DOHH2 (cell line): ENCODE data around the gene SUSD4.

Source experiments
- H3F3A ChIP-seq: fragments of 200-600 bp; sonication (generic), shearing (Covaris generic); 2 replicates; pipeline ENCODE4 v1.6.0; 2016; ENCODE audit warnings: antibody characterized with exemption, mild to moderate bottlenecking; ENCODE audit not compliant: control insufficient read depth, insufficient read depth
- H3K27ac ChIP-seq: fragments of 200-600 bp; sonication (generic); 2 replicates; pipeline ENCODE4 v1.5.1; 2014; ENCODE audit warnings: low read depth, mild to moderate bottlenecking, low read length, moderate library complexity
- H3K27me3 ChIP-seq: fragments of 200-600 bp; sonication (generic); 2 replicates; pipeline ENCODE4 v1.6.1; 2014; ENCODE audit warnings: mild to moderate bottlenecking, low read length, mixed read lengths; ENCODE audit not compliant: control insufficient read depth
- H3K36me3 ChIP-seq: fragments of 200-600 bp; sonication (generic); 2 replicates; pipeline ENCODE4 v1.6.1; 2014; ENCODE audit warnings: mild to moderate bottlenecking, low read length, moderate library complexity, mixed read lengths; ENCODE audit not compliant: control insufficient read depth
- H3K4me1 ChIP-seq: fragments of 200-600 bp; sonication (generic); 2 replicates; pipeline ENCODE4 v1.6.1; 2014; ENCODE audit warnings: mild to moderate bottlenecking, low read length, mixed read lengths; ENCODE audit not compliant: control insufficient read depth
- H3K4me2 ChIP-seq: fragments of 200-600 bp; sonication (generic); 2 replicates; pipeline ENCODE4 v1.6.0; 2014; ENCODE audit warnings: mild to moderate bottlenecking, low read length, moderate library complexity
- H3K4me3 ChIP-seq: fragments of 200-600 bp; sonication (generic); 2 replicates; pipeline ENCODE4 v1.5.1; 2014; ENCODE audit warnings: mild to moderate bottlenecking, low read length, mixed read lengths
- H3K79me2 ChIP-seq: fragments of 200-600 bp; sonication (generic); 2 replicates; pipeline ENCODE4 v1.6.1; 2014; ENCODE audit warnings: mild to moderate bottlenecking, low read length, mixed read lengths; ENCODE audit not compliant: control insufficient read depth
- H3K9me2 ChIP-seq: fragments of 200-600 bp; sonication (generic); replicated peaks from 2 replicates; pipeline ENCODE4 v1.6.1; 2014; ENCODE audit warnings: mild to moderate bottlenecking, low read length, mixed read lengths; ENCODE audit not compliant: control insufficient read depth
- H3K9me3 ChIP-seq: fragments of 200-600 bp; sonication (generic); 2 replicates; pipeline ENCODE4 v1.6.1; 2014; ENCODE audit warnings: antibody characterized with exemption, low read length, mixed read lengths; ENCODE audit not compliant: control insufficient read depth, insufficient read depth
- H4K20me1 ChIP-seq: fragments of 200-600 bp; sonication (generic); 2 replicates; pipeline ENCODE4 v1.6.0; 2014; ENCODE audit warnings: low read depth, mild to moderate bottlenecking, antibody characterized with exemption, low read length, moderate library complexity; ENCODE audit not compliant: control insufficient read depth, insufficient read depth
- CTCF ChIP-seq: fragments of 200-600 bp; sonication (generic); IDR thresholded peaks from one replicate; pipeline ENCODE4 v1.5.1; 2014; ENCODE audit warnings: antibody characterized with exemption, mild to moderate bottlenecking, low read depth, low read length; ENCODE audit not compliant: poor library complexity, severe bottlenecking
- EZH2phosphoT487 ChIP-seq: fragments of 200-600 bp; sonication (generic); IDR thresholded peaks from 2 replicates; pipeline ENCODE4 v1.6.1; 2017; ENCODE audit warnings: borderline replicate concordance, mild to moderate bottlenecking, antibody characterized with exemption, low read length, moderate library complexity, mixed read lengths

SUSD4 gene

GRCh38 chr1:223260712-223261111 lies 103.3 kb downstream of the SUSD4 start:
- Histone ChIP-seq H4K20me1 (no peaks in the 10 kb centered on the region), H3K27ac (no peak overlapping the region), H3K9me2 (no peaks in the 10 kb centered on the region), H3K79me2 (no peaks in the 10 kb centered on the region), H3K36me3 (no peaks in the 10 kb centered on the region), H3K4me2 (no peak overlapping the region), H3K4me1 (no peaks in the 10 kb centered on the region), H3K9me3 (no peaks in the 10 kb centered on the region), H3K4me3 (no peak overlapping the region), H3F3A (no peaks in the 10 kb centered on the region), H3K27me3 (peaks cover 4% of the 10 kb centered on the region; the same call in 1 of the 2 replicates)
- TF ChIP-seq CTCF (no peak), EZH2phosphoT487 (no peak)

GRCh38 chr1:223259462-223259861 lies 104.5 kb downstream of the SUSD4 start:
- H3K79me2 ChIP-seq: no peaks in the 10 kb centered on the region
- H3K4me2 ChIP-seq: no peak overlapping the region
- H3K4me1 ChIP-seq: no peaks in the 10 kb centered on the region
- H3F3A ChIP-seq: no peaks in the 10 kb centered on the region
- H3K27ac ChIP-seq: no peak overlapping the region
- H3K36me3 ChIP-seq: no peaks in the 10 kb centered on the region
- no peaks in the 10 kb centered on the region for H3K9me3 ChIP-seq
- H3K27me3 ChIP-seq: peaks cover 4% of the 10 kb centered on the region; the same call in 1 of the 2 replicates
- no peaks in the 10 kb centered on the region for H3K9me2 ChIP-seq
- H4K20me1 ChIP-seq: no peaks in the 10 kb centered on the region
- TF ChIP-seq EZH2phosphoT487 (no peak), CTCF (no peak)
- H3K4me3 ChIP-seq: no peak overlapping the region

- Histone ChIP-seq H3K27ac (no peak overlapping the region), H3K4me3 (no peak overlapping the region), H3F3A (no peaks in the 10 kb centered on the region), H3K27me3 (peaks cover 4% of the 10 kb centered on the region; the same call in 1 of the 2 replicates), H3K9me3 (no peaks in the 10 kb centered on the region), H3K9me2 (no peaks in the 10 kb centered on the region), H4K20me1 (no peaks in the 10 kb centered on the region), H3K79me2 (no peaks in the 10 kb centered on the region), H3K4me2 (no peak overlapping the region), H3K4me1 (no peaks in the 10 kb centered on the region), H3K36me3 (no peaks in the 10 kb centered on the region)
- TF ChIP-seq CTCF (no peak), EZH2phosphoT487 (no peak)
Measured at GRCh38 chr1:223258751-223259198, 105.2 kb downstream of the SUSD4 start.
